ENCODE results near the gene PNLIP. TPM values are rescaled to one million over a fixed set of nuclear protein-coding genes. Genes with fewer than 3 reads are reported as not detected.

The PNLIP gene
- total RNA-seq, 4 donors from 2014 or later = not detected

DNA sequence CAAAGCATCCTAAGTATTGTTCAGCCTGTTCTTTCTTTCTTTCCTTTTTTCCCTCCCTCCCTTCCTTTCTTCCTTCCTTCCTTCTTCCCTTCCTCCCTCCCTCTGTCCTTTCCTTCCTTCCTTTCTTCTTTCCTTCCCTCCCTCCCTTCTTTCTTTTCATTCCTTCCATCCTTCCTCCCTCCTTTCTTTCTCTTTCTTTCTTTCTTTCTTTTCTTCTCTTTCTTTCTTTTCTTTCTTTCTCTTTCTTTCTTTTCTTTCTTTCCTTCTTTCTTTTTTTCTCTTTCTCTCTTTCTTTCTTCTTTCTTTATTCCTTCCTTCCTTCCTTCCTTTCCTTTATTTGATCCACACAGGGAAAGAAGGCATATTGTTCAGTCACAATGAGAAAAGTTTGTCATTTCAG, 21.2 kb downstream of the PNLIP start:
- no peak for DNase-seq (ENCODE audit: low spot score in 2 of 2)
- no peaks in the 10 kb centered on the region for H3K9me3 ChIP-seq
- no peaks in the 10 kb centered on the region for H3K4me1 ChIP-seq
- no peak overlapping the region for H3K4me3 ChIP-seq
- H3K27me3 ChIP-seq = no peaks in the 10 kb centered on the region
- no peak overlapping the region for H3K27ac ChIP-seq
- no peak for TF ChIP-seq POLR2A (IDR thresholded peaks at IDR 0.05)
- TF ChIP-seq EP300 (IDR thresholded peaks at IDR 0.05) = no peak
- TF ChIP-seq POLR2AphosphoS5 (IDR thresholded peaks at IDR 0.05) = no peak
- H3K36me3 ChIP-seq = no peaks in the 10 kb centered on the region

DNA sequence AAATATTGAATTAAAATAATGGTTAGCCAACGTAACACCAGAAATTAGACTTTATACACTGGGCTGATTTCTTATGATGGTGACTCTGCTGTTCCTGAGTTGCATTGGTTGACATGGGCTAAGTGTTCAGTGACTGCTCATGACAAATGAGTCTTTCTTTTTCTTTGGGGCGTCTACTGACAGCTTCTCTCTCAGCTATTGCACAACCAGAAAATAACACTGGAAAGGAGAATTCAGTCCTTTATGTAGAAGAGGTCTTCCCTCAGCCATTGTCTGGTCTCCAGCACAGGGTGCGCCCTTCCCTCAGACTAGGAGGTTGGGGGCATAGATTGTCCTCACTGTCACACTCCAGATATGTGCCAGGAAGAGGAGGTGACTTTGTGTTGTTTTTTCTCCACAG, 21.6 kb downstream of the PNLIP start:
- no peaks in the 10 kb centered on the region for H3K36me3 ChIP-seq
- no peak overlapping the region for H3K4me3 ChIP-seq
- TF ChIP-seq, protein P1, sequence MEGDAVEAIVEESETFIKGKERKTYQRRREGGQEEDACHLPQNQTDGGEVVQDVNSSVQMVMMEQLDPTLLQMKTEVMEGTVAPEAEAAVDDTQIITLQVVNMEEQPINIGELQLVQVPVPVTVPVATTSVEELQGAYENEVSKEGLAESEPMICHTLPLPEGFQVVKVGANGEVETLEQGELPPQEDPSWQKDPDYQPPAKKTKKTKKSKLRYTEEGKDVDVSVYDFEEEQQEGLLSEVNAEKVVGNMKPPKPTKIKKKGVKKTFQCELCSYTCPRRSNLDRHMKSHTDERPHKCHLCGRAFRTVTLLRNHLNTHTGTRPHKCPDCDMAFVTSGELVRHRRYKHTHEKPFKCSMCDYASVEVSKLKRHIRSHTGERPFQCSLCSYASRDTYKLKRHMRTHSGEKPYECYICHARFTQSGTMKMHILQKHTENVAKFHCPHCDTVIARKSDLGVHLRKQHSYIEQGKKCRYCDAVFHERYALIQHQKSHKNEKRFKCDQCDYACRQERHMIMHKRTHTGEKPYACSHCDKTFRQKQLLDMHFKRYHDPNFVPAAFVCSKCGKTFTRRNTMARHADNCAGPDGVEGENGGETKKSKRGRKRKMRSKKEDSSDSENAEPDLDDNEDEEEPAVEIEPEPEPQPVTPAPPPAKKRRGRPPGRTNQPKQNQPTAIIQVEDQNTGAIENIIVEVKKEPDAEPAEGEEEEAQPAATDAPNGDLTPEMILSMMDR (IDR thresholded peaks at IDR 0.05) = no peak
- TF ChIP-seq POLR2AphosphoS5 (IDR thresholded peaks at IDR 0.05) (no peak), EP300 (IDR thresholded peaks at IDR 0.05) (no peak), POLR2A (IDR thresholded peaks at IDR 0.05) (no peak)
- DNase-seq (ENCODE audit: low spot score in 2 of 2) = no peak
- no peaks in the 10 kb centered on the region for H3K9me3 ChIP-seq
- H3K4me1 ChIP-seq = no peaks in the 10 kb centered on the region
- WGBS = 87% methylated on average over 3 of the region's 3 CpGs
- H3K27me3 ChIP-seq = no peaks in the 10 kb centered on the region
- H3K27ac ChIP-seq = no peak overlapping the region

DNA sequence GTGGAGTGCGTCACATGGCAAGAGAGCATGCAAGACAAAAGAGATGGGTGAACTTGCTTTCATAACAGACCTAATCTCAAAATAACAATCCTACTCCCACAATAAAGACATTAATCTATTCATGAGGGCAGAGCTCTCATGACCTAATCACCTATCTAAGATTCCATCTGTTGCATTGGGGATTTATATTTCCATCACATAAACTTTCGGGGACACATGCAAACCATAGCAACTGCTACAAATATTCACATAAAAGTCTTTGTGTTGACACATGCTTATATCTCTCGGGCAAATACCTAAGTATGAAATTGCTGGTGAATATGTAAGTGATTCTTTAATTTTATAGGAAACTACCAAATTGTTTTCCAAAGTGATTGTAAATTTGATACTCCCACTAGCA, 29.1 kb downstream of the PNLIP start:
- 74% methylated on average over 3 of the region's 3 CpGs for WGBS
- TF ChIP-seq EP300 (IDR thresholded peaks at IDR 0.05) = no peak
- TF ChIP-seq, protein P1 (IDR thresholded peaks at IDR 0.05) = no peak
- TF ChIP-seq POLR2A (IDR thresholded peaks at IDR 0.05) = no peak
- no peak for TF ChIP-seq POLR2AphosphoS5 (IDR thresholded peaks at IDR 0.05)
- Histone ChIP-seq H3K36me3 (no peaks in the 10 kb centered on the region), H3K9me3 (no peaks in the 10 kb centered on the region), H3K4me1 (no peaks in the 10 kb centered on the region), H3K27ac (no peak overlapping the region), H3K4me3 (no peak overlapping the region), H3K27me3 (no peaks in the 10 kb centered on the region)
- no peak for DNase-seq (ENCODE audit: low spot score in 2 of 2)

DNA sequence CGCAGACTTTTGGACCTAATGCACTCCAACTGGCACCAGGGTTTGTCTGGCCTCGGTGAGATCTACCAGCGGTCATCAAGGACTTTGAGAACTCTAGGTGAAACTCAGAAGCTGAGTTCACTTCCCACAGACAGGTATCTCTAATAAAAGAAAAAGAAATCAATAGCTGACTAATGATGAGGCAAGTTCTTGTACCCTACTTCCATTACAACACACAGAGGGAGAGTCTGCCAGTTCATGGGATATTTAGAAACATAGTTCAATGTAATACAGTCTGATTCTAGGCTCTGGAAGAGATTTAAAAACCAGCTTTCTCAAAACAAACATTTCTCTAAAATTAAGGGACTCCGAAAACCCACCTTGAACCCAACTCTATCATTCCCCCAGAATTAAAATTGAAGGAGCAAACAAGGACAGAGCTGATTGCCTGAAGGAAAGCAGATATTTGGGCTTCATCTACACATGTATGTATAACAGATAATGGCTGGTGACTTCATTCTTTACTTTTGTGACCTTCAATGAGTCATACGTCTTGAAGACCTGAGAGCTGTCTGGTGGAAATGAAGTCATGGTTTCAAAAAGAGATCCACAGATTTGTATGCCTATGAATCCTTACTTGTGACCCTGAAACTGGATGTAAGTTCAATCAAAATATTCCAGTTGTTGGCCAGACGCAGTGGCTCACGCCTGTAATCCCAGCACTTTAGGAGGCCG, 42.3 kb downstream of the PNLIP start:
- H3K36me3 ChIP-seq = no peaks in the 10 kb centered on the region
- H3K4me3 ChIP-seq = no peak overlapping the region
- H3K27ac ChIP-seq = no peak overlapping the region
- no peak for DNase-seq (ENCODE audit: low spot score in 2 of 2)
- WGBS = 92% methylated on average over 8 of the region's 8 CpGs
- no peaks in the 10 kb centered on the region for H3K9me3 ChIP-seq
- TF ChIP-seq EP300 (IDR thresholded peaks at IDR 0.05) (no peak), POLR2A (IDR thresholded peaks at IDR 0.05) (no peak), POLR2AphosphoS5 (IDR thresholded peaks at IDR 0.05) (no peak)
- TF ChIP-seq, protein P1 (IDR thresholded peaks at IDR 0.05) = no peak
- no peaks in the 10 kb centered on the region for H3K4me1 ChIP-seq
- H3K27me3 ChIP-seq = no peaks in the 10 kb centered on the region

DNA sequence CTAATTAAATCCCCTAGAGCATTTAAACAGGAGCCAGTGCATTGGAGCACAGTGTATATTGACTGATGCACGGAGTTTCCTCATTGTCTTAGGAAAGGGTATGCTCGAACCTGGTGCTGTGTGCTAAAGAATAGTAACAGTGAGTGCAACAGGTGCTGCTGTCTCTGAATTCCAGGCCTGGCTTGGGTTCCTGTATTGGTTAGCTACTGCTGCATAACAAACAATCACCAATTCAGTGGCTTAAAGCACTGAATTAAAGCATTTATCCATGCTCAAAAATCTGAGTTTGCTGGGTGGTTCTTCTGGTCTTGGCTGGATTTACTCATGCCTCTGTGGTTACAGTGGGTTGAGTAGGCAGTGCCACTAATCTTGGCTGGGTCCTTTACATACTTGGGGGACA, 43.3 kb downstream of the PNLIP start:
- 94% methylated on average over 2 of the region's 2 CpGs for WGBS
- no peak for DNase-seq (ENCODE audit: low spot score in 2 of 2)
- TF ChIP-seq POLR2A (IDR thresholded peaks at IDR 0.05) = no peak
- TF ChIP-seq, protein P1 (IDR thresholded peaks at IDR 0.05) = no peak
- no peak for TF ChIP-seq POLR2AphosphoS5 (IDR thresholded peaks at IDR 0.05)
- H3K36me3 ChIP-seq = no peaks in the 10 kb centered on the region
- H3K4me1 ChIP-seq = no peaks in the 10 kb centered on the region
- H3K9me3 ChIP-seq = no peaks in the 10 kb centered on the region
- no peak overlapping the region for H3K4me3 ChIP-seq
- H3K27ac ChIP-seq = no peak overlapping the region
- H3K27me3 ChIP-seq = no peaks in the 10 kb centered on the region

DNA sequence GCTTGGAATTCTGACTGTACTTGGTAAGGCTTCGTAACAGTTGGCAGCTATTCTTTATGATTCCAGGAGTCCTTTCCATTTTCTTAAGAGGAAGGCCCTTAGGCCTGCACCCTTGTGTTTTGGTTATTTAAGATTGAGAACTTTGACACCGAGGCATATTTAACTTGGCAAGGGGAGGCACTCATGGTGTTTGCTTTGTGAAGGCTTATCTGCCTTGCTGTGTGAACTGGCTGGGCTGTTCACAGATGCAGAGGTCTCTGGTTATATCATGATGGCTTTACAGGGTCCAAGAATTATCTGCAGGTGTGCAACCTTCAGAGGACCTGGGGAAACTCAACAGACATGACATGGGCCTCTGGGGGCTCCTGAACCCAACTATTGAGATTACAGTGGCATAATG, 44.2 kb downstream of the PNLIP start:
- H3K9me3 ChIP-seq = no peaks in the 10 kb centered on the region
- WGBS = 84% methylated on average over 2 of the region's 2 CpGs
- DNase-seq (ENCODE audit: low spot score in 2 of 2) = no peak
- no peaks in the 10 kb centered on the region for H3K27me3 ChIP-seq
- H3K4me1 ChIP-seq = no peaks in the 10 kb centered on the region
- H3K27ac ChIP-seq = no peak overlapping the region
- TF ChIP-seq POLR2AphosphoS5 (IDR thresholded peaks at IDR 0.05) (no peak), EP300 (IDR thresholded peaks at IDR 0.05) (no peak), POLR2A (IDR thresholded peaks at IDR 0.05) (no peak)
- TF ChIP-seq, protein P1 (IDR thresholded peaks at IDR 0.05) = no peak
- H3K4me3 ChIP-seq = no peak overlapping the region
- no peaks in the 10 kb centered on the region for H3K36me3 ChIP-seq
